Lung (tissue), 12 donors: ENCODE results near the gene THAP4. TPM values are rescaled to one million over a fixed set of nuclear protein-coding genes. Genes with fewer than 3 reads are reported as not detected.

Experiments used
- ATAC-seq: fragments of 200-7000 bp; cut with Tn5 transposase; one replicate; pipeline ENCODE4 v1.9.1; 2020; ENCODE audit warnings: moderate number of reproducible peaks; ENCODE audit not compliant: insufficient read depth, low FRiP score
- DNase-seq, 3 donors: peaks; one replicate each; pipeline ENCODE4 v3.0.0-alpha.2; 2013 to 2017
- H3K27ac ChIP-seq, 2 donors: one replicate each; pipeline ENCODE4 v1.5.1; 2013; ENCODE audit warnings: mild to moderate bottlenecking in 2 of 2, moderate library complexity in 2 of 2, control low read depth in 1 of 2, inconsistent platforms in 1 of 2, low read depth in 1 of 2, low read length in 1 of 2
- H3K27me3 ChIP-seq, 3 donors: one replicate each; pipeline ENCODE4 v1.5.1; 2013; ENCODE audit warnings: low read length in 2 of 3; ENCODE audit not compliant: control insufficient read depth in 3 of 3, insufficient read depth in 3 of 3
- H3K36me3 ChIP-seq, 4 donors: one replicate each; pipeline ENCODE4 v1.5.1; 2013; ENCODE audit warnings: low read length in 4 of 4, mild to moderate bottlenecking in 1 of 4, moderate library complexity in 1 of 4; ENCODE audit not compliant: control insufficient read depth in 4 of 4, insufficient read depth in 4 of 4
- H3K4me1 ChIP-seq, 5 donors: one replicate each; pipeline ENCODE4 v1.5.1; 2013; ENCODE audit warnings: low read length in 5 of 5, mild to moderate bottlenecking in 2 of 5, moderate library complexity in 1 of 5; ENCODE audit not compliant: control insufficient read depth in 5 of 5, insufficient read depth in 5 of 5
- H3K4me3 ChIP-seq: one replicate; pipeline ENCODE4 v1.5.1; 2013; ENCODE audit warnings: mild to moderate bottlenecking, control low read depth, moderate library complexity
- H3K9ac ChIP-seq, 2 donors: one replicate each; pipeline ENCODE4 v1.5.1; 2013; ENCODE audit warnings: low read length in 2 of 2, control low read depth in 1 of 2; ENCODE audit not compliant: insufficient read depth in 1 of 2
- H3K9me3 ChIP-seq, 4 donors: one replicate each; pipeline ENCODE4 v1.5.1; 2013; ENCODE audit warnings: low read length in 3 of 4, mild to moderate bottlenecking in 1 of 4, moderate library complexity in 1 of 4; ENCODE audit not compliant: control insufficient read depth in 4 of 4, insufficient read depth in 3 of 4
- CTCF ChIP-seq: IDR thresholded peaks from 2 replicates; pipeline ENCODE4 v1.5.1; 2012; ENCODE audit warnings: mild to moderate bottlenecking; ENCODE audit errors: control extremely low read depth, extremely low read depth
- WGBS, 2 donors: extraction: QIAGEN DNeasy Blood & Tissue Kit; methylation state at CpG; one replicate each; pipeline ENCODE4 v1.1.7; 2013; 5-methylcytosine and 5-hydroxymethylcytosine counted together
- polyA plus RNA-seq, 2 donors: library from polyadenylated mRNA; stranded (reverse); fragments of 200-250 nt; gene quantifications; one replicate each; pipeline ENCODE4 v1.2.1, GENCODE V29; 2013
- total RNA-seq, 2 donors: library from RNA; depleted of rRNA in 1 of 2; stranded (reverse); fragments of >200 nt in 1 of 2; gene quantifications; one replicate each; pipeline ENCODE4 v1.2.1, GENCODE V29; 2014 to 2021
- donor health status: control.
- donor health status: control.
- donor health status: Bipolar disorder and iron deficiency.
- donor health status: healthy.
- donor health status: DM: yes; HTN: yes; CAD: no.

THAP4 gene
- total and polyA plus RNA-seq, 4 donors: 40.0 to 53.7 (median 45.0) TPM

- DNase-seq (no peak), ATAC-seq (no peak)
- Histone ChIP-seq H3K4me3 (no peak overlapping the region), H3K9ac (no peak overlapping the region), H3K27ac (no peak overlapping the region), H3K4me1 (no peaks in the 10 kb centered on the region), H3K9me3 (no peaks in the 10 kb centered on the region), H3K36me3 (peaks cover 0 to 64% (median 23%) of the 10 kb centered on the region in 4 donors), H3K27me3 (no peaks in the 10 kb centered on the region)
- no peak for TF ChIP-seq CTCF
- WGBS, 2 donors: 84 to 86% methylated on average over 21 of the region's 21 CpGs
Observed at GRCh38 chr2:241673797-241674725, 37.1 kb upstream of the THAP4 start.

GRCh38 chr2:241673189-241673663, 36.3 kb upstream of the THAP4 start:
- no peak for ATAC-seq
- DNase-seq: no peak

GRCh38 chr2:241672243-241673188, 35.6 kb upstream of the THAP4 start:
- 91 to 92% methylated on average over 42 of the region's 42 CpGs for WGBS, 2 donors
- no peak overlapping the region for H3K9ac ChIP-seq
- no peak for DNase-seq

More at GRCh38 chr2:241673189-241673663, 36.3 kb upstream of the THAP4 start:
- no peak overlapping the region for H3K9ac ChIP-seq
- H3K36me3 ChIP-seq: peaks cover 0 to 66% (median 22%) of the 10 kb centered on the region in 4 donors
- H3K9me3 ChIP-seq: no peaks in the 10 kb centered on the region
- no peak overlapping the region for H3K4me3 ChIP-seq
- H3K27ac ChIP-seq: no peak overlapping the region
- no peaks in the 10 kb centered on the region for H3K27me3 ChIP-seq
- TF ChIP-seq CTCF: no peak
- 89 to 93% methylated on average over 17 to 18 of the region's 18 CpGs for WGBS, 2 donors
- H3K4me1 ChIP-seq: no peaks in the 10 kb centered on the region

More at GRCh38 chr2:241672243-241673188, 35.6 kb upstream of the THAP4 start:
- ATAC-seq: no peak
- TF ChIP-seq CTCF: no peak
- no peaks in the 10 kb centered on the region for H3K27me3 ChIP-seq
- H3K4me1 ChIP-seq: no peaks in the 10 kb centered on the region
- H3K9me3 ChIP-seq: no peaks in the 10 kb centered on the region
- peaks cover 4 to 68% (median 18%) of the 10 kb centered on the region in 4 donors for H3K36me3 ChIP-seq
- H3K4me3 ChIP-seq: no peak overlapping the region
- H3K27ac ChIP-seq: no peak overlapping the region
